GM12878 (cell line): ENCODE measurements around the gene LATS2. TPM values are rescaled to one million over a fixed set of nuclear protein-coding genes. Genes with fewer than 3 reads are reported as not detected.

Source experiments
- ATAC-seq: fragments of 200-7000 bp; cut with Tn5 transposase; 3 replicates; pipeline ENCODE4 v1.9.1; 2020; ENCODE audit warnings: mild to moderate bottlenecking, moderate library complexity
- BruUV-seq: library from RNA; stranded (reverse); fragments of 400-500 nt; replicated peaks from 2 replicates; lab custom pipeline; 2021; lab: Mats Ljungman, UMichigan
- CTCF ChIA-PET: fragments of 300-600 bp; sonication (Branson Sonifier 250); formaldehyde crosslinking; extraction: SDS; loops from one replicate; lab custom pipeline; 2021; ENCODE audit warnings: inconsistent platforms; lab: Yijun Ruan, JAX
- POLR2A ChIA-PET: fragments of 350-600 bp; formaldehyde crosslinking; extraction: SDS; loops from one replicate; lab custom pipeline; 2021; ENCODE audit warnings: inconsistent platforms; lab: Charles Lee
- RAD21 ChIA-PET: fragments of 300-600 bp; sonication (Branson Sonifier 250); formaldehyde crosslinking; loops from one replicate; lab custom pipeline; 2023; ENCODE audit warnings: antibody characterized with exemption; ENCODE audit not compliant: unreplicated experiment; lab: Charles Lee
- SMC1A ChIA-PET: fragments of 300-600 bp; sonication (Branson Sonifier 250); formaldehyde crosslinking; loops from one replicate; lab custom pipeline; 2023; ENCODE audit not compliant: unreplicated experiment, uncharacterized antibody; lab: Charles Lee
- DNase-seq: peaks from one replicate; pipeline ENCODE4 v3.0.0-alpha.2; 2011; ENCODE audit warnings: low read depth, low spot score
- FAIRE-seq: peaks from 3 replicates; lab custom pipeline; 2011; peaks lifted over from hg19 to GRCh38; lab: Jason Lieb, UNC
- H2AFZ ChIP-seq: 2 replicates; pipeline ENCODE4 v1.6.0; 2011; ENCODE audit warnings: low read depth, low read length, control low read depth; ENCODE audit not compliant: control insufficient read depth
- H3K27ac ChIP-seq: 2 replicates; pipeline ENCODE4 v1.5.1; 2011; ENCODE audit warnings: control low read depth; ENCODE audit not compliant: control insufficient read depth, insufficient read depth
- H3K27me3 ChIP-seq, 2 experiments: replicated peaks in 1 of 2; 2 replicates each; pipeline versions ENCODE4 v1.6.0 to v1.6.1; 2011; ENCODE audit warnings: low read length in 1 of 2; ENCODE audit not compliant: control insufficient read depth in 2 of 2, insufficient read depth in 2 of 2
- H3K36me3 ChIP-seq, 2 experiments: 2 replicates each; pipeline ENCODE4 v1.5.1; 2011; ENCODE audit warnings: low read length in 1 of 2; ENCODE audit not compliant: control insufficient read depth in 2 of 2, insufficient read depth in 2 of 2
- H3K4me1 ChIP-seq: 2 replicates; pipeline ENCODE4 v1.6.1; 2011; ENCODE audit warnings: mild to moderate bottlenecking, low read length, moderate library complexity, mixed read lengths; ENCODE audit not compliant: control insufficient read depth, insufficient read depth
- H3K4me2 ChIP-seq: 2 replicates; pipeline ENCODE4 v1.6.0; 2011; ENCODE audit warnings: control low read depth; ENCODE audit not compliant: control insufficient read depth, insufficient read depth
- H3K4me3 ChIP-seq: fragments of 200-600 bp; sonication (generic); 2 replicates; pipeline ENCODE4 v1.5.1; 2016
- H3K79me2 ChIP-seq: 2 replicates; pipeline ENCODE4 v1.6.0; 2011; ENCODE audit warnings: low read length; ENCODE audit not compliant: control insufficient read depth, insufficient read depth
- H3K9ac ChIP-seq: 2 replicates; pipeline ENCODE4 v1.8.0; 2011; ENCODE audit warnings: low read length, control low read depth, mixed read lengths; ENCODE audit not compliant: control insufficient read depth, insufficient read depth
- H3K9me3 ChIP-seq: replicated peaks from 3 replicates; pipeline ENCODE4 v1.5.1; 2011; ENCODE audit warnings: mild to moderate bottlenecking, low read length; ENCODE audit not compliant: control insufficient read depth, insufficient read depth
- H4K20me1 ChIP-seq: 2 replicates; pipeline ENCODE4 v1.6.0; 2011; ENCODE audit not compliant: control insufficient read depth, insufficient read depth
- BCL3 ChIP-seq: IDR thresholded peaks from 2 replicates; pipeline ENCODE4 v1.6.1; 2011; ENCODE audit warnings: borderline replicate concordance, low read depth, mild to moderate bottlenecking, moderate library complexity, low read length; ENCODE audit not compliant: insufficient read depth, poor library complexity, severe bottlenecking
- CBX5 ChIP-seq: sonication (generic); IDR thresholded peaks from 2 replicates; pipeline ENCODE4 v1.6.1; 2016; ENCODE audit warnings: low read depth, moderate library complexity, mild to moderate bottlenecking, inconsistent platforms
- CHD1 ChIP-seq: IDR thresholded peaks from 2 replicates; pipeline ENCODE4 v1.6.1; 2012; ENCODE audit warnings: low read depth, low read length, improper control_type of control experiment
- MTA2 ChIP-seq: fragments of 450-650 bp; IDR thresholded peaks from 2 replicates; pipeline ENCODE4 v1.6.1; 2016; ENCODE audit warnings: low read depth, mild to moderate bottlenecking, moderate library complexity
- NKRF ChIP-seq: fragments of 450-650 bp; conservative IDR thresholded peaks from 2 replicates; pipeline ENCODE4 v1.6.1; 2017; ENCODE audit warnings: mild to moderate bottlenecking, moderate library complexity
- PBX3 ChIP-seq: IDR thresholded peaks from 2 replicates; pipeline ENCODE4 v1.6.1; 2011; ENCODE audit warnings: mild to moderate bottlenecking, low read depth, low read length, moderate library complexity; ENCODE audit not compliant: insufficient replicate concordance
- PML ChIP-seq: IDR thresholded peaks from 2 replicates; pipeline ENCODE4 v1.6.1; 2012; ENCODE audit warnings: low read length, inconsistent platforms
- RELA ChIP-seq: fragments of 450-650 bp; IDR thresholded peaks from 2 replicates; pipeline ENCODE4 v1.8.0; 2014; ENCODE audit warnings: borderline replicate concordance; ENCODE audit not compliant: partially characterized antibody
- RELB ChIP-seq: fragments of 450-650 bp; IDR thresholded peaks from 2 replicates; pipeline ENCODE4 v1.6.1; 2017; ENCODE audit warnings: low read depth, mild to moderate bottlenecking, moderate library complexity
- SMAD1 ChIP-seq: fragments of 450-650 bp; IDR thresholded peaks from 2 replicates; pipeline ENCODE4 v1.6.1; 2018; ENCODE audit warnings: mild to moderate bottlenecking, low read depth; ENCODE audit not compliant: partially characterized antibody
- YY1 ChIP-seq: IDR thresholded peaks from 2 replicates; pipeline ENCODE4 v1.6.1; 2011; ENCODE audit warnings: low read depth, mild to moderate bottlenecking, low read length
- WGBS: methylation state at CpG from one replicate; pipeline ENCODE4 v1.1.6; 2016; ENCODE audit warnings: low lambda C conversion rate; ENCODE audit not compliant: insufficient replicate concordance, insufficient coverage; ENCODE audit errors: missing lambda C conversion rate; 5-methylcytosine and 5-hydroxymethylcytosine counted together
- in situ Hi-C: fragments of 300-500 bp; cut with MboI; formaldehyde crosslinking; loops from 9 replicates; pipeline ENCODE4 v1.14.3; 2018; ENCODE audit warnings: mixed read lengths
- intact Hi-C: fragments of 100-400 bp; cut with micrococcal nuclease; formaldehyde crosslinking; loops from one replicate; pipeline ENCODE4 v1.14.2; 2022; ENCODE audit not compliant: unreplicated experiment
- polyA plus RNA-seq, 11 experiments: library from polyadenylated mRNA; depleted of rRNA in 4 of 11; unstranded in 6 of 11; stranded (reverse) in 5 of 11; fragments of >200 nt; fragmentation: Nextera tagmentation in 4 of 11; fragmentation: Illumina TruSeq in 1 of 11; extraction: Ambion mirVana in 4 of 11; extraction: Trizol in 1 of 11; gene quantifications; 1 replicate in 1 of 11; 2 replicates in 10 of 11; pipeline versions ENCODE4 v1.2.1 to v1.2.3, GENCODE V29; 2011 to 2016; ENCODE audit warnings: inconsistent platforms in 2 of 11, missing spikeins in 2 of 11, low read depth in 1 of 11
- total RNA-seq, 4 experiments: library from RNA; depleted of rRNA in 3 of 4; stranded (reverse); fragments of >200 nt in 3 of 4; fragmentation: Illumina TruSeq in 1 of 4; extraction: Trizol in 1 of 4; gene quantifications; 2 replicates each; pipeline versions ENCODE4 v1.2.1 to v1.2.3, GENCODE V29; 2013 to 2021

Gene LATS2
- total and polyA plus RNA-seq, 10 of the 15 experiments (the other 5 are each of a cell fraction or from before 2014, with no cell fraction given) = 0.90 to 7.8 (median 2.0) TPM

GRCh38 chr13:20942938-20943559 is 118.3 kb downstream of the LATS2 start:
- ATAC-seq (peak; percentile 25; the same call in 2 of the 3 replicates), DNase-seq (no peak), FAIRE-seq (no peak)
- ChIA-PET POLR2A (interaction anchor here (0.5 to 0.6 kb wide), 3 partner anchors 12 to 924 kb away, joined by 3 read pairs; no protein-coding TSS in a partner anchor), CTCF (interaction anchor here (0.8 to 4.0 kb wide), 18 partner anchors 11 to 1853 kb away, joined by 3 to 51 read pairs (median 4); partner anchors contain the start of genes MRPL57 and SKA3), RAD21 (interaction anchor here (0.7 to 2.3 kb wide), 12 partner anchors 17 to 1853 kb away, joined by 3 to 16 read pairs (median 4); partner anchors contain the start of genes MRPL57 and SKA3), SMC1A (interaction anchor here (0.8 to 2.7 kb wide), 9 partner anchors 70 to 354 kb away, joined by 3 to 13 read pairs (median 3); no protein-coding TSS in a partner anchor)
- intact Hi-C loops (loop anchor here (1.0 to 10.0 kb wide), 7 partner anchors 132 to 1854 kb away; no protein-coding TSS in a partner anchor), in situ Hi-C loops (loop anchor here (5.0 to 25.0 kb wide), 3 partner anchors 234 to 1844 kb away; partner anchors contain the start of genes MRPL57 and SKA3)
- Histone ChIP-seq H3K9ac (no peak overlapping the region), H3K4me1 (no peaks in the 10 kb centered on the region), H3K4me2 (no peak overlapping the region), H3K27ac (no peak overlapping the region), H3K36me3 (no peaks in the 10 kb centered on the region), H3K4me3 (no peak overlapping the region), H3K79me2 (no peaks in the 10 kb centered on the region), H3K9me3 (no peaks in the 10 kb centered on the region), H3K27me3 (no peaks in the 10 kb centered on the region), H4K20me1 (no peaks in the 10 kb centered on the region), H2AFZ (no peak overlapping the region; the same call in 1 of the 2 replicates)
- no peak for TF ChIP-seq RELA
- TF ChIP-seq CBX5 = no peak
- TF ChIP-seq NKRF = no peak
- no peak for TF ChIP-seq CHD1
- TF ChIP-seq RELB = no peak
- TF ChIP-seq BCL3 = no peak
- TF ChIP-seq MTA2 = no peak
- TF ChIP-seq PBX3 = no peak
- no peak for TF ChIP-seq SMAD1
- no peak for TF ChIP-seq YY1
- no peak for TF ChIP-seq PML
- 67% methylated on average over 21 of the region's 22 CpGs for WGBS
- BruUV-seq = no TSS peak
